GM18951 (cell line): ENCODE measurements around the gene PDE4B.
"Not testable (repeated sequence)": the region's sequence is repeated elsewhere in the genome, so short reads cannot be mapped to it uniquely, and the experiment has no call there.

Experiments used
- POLR2A ChIP-seq: IDR thresholded peaks from 4 replicates; pipeline ENCODE4 v1.6.1; 2011; ENCODE audit warnings: mild to moderate bottlenecking; ENCODE audit not compliant: insufficient read length, insufficient read depth; ENCODE audit errors: extremely low read depth
- in situ Hi-C: fragments of 300-500 bp; cut with MboI; formaldehyde crosslinking; loops from one replicate; pipeline ENCODE4 v1.12.0; 2022; ENCODE audit warnings: low sequenced_read_pairs, mixed read lengths, inconsistent platforms; ENCODE audit not compliant: unreplicated experiment

The PDE4B gene

GRCh38 chr1:66303646-66304045, 511.0 kb downstream of the PDE4B start:
- no peak for TF ChIP-seq POLR2A
- in situ Hi-C loops, result no loop called here

- in situ Hi-C loops, result no loop called here
- TF ChIP-seq POLR2A, result no peak
Measured at GRCh38 chr1:66304128-66304527, 511.4 kb downstream of the PDE4B start.

DNA sequence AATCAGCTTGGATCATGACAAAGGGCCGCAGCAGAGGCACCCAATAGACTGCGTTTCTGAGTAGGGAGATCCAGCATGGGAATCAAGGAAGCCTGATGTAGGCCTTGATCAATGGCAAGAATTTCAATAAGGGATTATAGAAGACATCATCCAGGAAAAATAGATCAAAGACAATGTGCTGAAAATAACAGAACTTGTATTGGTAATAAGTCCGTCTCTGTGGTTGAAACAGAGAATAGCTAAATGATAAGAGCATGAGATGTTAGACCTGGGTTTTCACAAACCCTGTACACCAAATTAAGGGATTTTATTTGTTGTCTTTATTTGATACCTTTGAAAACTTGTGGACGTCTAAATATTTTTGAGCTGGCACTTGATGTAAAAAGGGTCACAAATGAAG, 513.2 kb downstream of the PDE4B start:
- no peak for TF ChIP-seq POLR2A
- in situ Hi-C loops, result no loop called here

DNA sequence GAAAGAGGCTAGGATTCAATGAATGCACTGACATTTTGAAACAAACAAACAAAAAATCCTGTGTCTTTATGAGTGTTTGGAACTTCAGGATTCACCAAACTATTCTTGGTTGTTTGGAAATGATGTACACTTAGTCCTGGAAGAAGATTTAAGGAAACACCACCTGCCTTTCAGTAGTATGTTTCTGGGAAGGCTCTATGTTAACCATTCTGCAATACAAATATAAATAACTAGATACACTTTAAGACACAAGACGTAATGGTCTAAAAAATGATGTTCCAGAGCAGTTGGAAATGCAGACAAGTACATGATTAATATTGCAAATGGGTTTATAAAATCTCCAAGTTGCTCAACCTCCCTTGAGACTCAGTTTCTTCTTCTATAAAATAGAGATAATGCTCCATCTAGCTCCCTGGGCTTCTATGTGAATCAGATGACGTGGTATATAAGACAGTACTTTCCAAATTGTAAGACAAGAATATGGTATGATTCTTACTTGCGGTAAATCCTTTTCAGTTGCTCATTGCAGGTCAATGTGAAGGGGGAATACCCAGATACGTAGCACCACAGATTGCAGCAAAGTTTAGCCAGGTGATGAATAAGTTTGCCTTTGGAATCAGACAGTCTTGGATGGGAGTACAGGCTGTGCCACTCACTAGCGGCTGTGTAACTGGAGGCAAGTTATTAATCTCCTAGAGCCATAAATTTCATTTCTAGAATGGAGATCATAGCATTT, 516.5 kb downstream of the PDE4B start:
- in situ Hi-C loops, result no loop called here
- no peak for TF ChIP-seq POLR2A

DNA sequence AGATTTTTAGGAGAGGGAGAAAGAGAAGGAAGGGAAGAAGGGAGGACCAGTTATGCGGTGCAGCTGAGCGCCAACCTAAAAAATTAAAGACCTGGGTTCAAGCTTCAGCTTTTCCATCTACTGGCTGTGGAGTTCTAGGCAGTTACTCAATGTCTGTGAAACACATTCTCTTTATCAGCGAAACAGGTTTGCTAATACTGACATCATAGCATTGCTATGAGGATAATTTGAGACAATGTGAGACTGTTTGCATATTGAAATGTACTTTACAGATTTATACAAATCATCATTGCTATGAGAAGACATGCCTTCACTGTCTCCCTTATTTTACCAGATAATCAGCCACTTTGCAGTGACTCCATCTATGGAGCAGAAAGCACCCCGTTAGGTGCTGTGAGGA, 518.4 kb downstream of the PDE4B start:
- no peak for TF ChIP-seq POLR2A
- in situ Hi-C loops, result no loop called here

DNA sequence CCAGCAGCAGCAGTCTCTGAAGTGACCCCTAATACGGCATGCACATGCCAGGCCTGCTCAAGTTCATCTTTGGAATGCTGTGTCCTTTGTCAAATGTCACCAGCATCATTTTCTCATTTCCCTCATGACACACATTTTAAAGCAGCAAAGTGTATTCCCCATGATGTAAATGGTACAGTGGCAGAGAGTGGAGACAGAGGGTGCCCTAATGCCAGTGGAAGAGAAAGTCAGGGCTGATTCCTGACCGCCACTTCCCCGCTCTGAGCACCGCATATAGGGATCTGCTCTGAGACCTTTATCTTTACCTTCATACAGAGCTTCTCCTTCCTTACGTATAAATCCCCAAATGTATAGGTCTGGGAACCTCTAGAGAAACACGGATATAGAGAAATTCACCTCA, 518.9 kb downstream of the PDE4B start:
- in situ Hi-C loops, result no loop called here
- no peak for TF ChIP-seq POLR2A

GRCh38 chr1:66312271-66312990, 519.7 kb downstream of the PDE4B start:
- in situ Hi-C loops, result no loop called here
- no peak for TF ChIP-seq POLR2A

- no peak for TF ChIP-seq POLR2A
- in situ Hi-C loops, result no loop called here
Measured at GRCh38 chr1:66313429-66313828, 520.7 kb downstream of the PDE4B start.

DNA sequence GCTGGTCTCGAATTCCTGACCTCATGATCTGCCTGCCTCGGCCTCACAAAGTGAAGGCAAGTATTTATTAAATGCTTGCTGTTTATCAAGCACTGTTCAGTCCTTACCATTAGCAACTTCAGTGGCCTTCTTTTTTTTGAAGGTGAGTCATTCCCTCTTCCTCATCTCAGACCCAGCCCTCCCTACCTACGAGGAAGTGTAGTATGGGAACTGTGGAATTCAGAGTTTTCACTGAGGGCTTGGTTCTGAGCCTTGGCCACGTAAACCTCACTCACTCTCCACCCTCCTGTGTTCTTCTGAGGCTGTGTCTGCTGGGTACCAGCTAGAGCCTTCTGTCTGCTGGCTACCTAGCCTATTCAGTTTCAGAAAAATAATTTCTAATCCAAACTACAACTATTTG, 523.0 kb downstream of the PDE4B start:
- in situ Hi-C loops, result no loop called here
- TF ChIP-seq POLR2A, result no peak

GRCh38 chr1:66316464-66317247, 524.0 kb downstream of the PDE4B start:
- in situ Hi-C loops, result no loop called here
- TF ChIP-seq POLR2A, result no peak

- no peak for TF ChIP-seq POLR2A
- in situ Hi-C loops, result no loop called here
Measured at GRCh38 chr1:66317248-66317515, 524.5 kb downstream of the PDE4B start.

DNA sequence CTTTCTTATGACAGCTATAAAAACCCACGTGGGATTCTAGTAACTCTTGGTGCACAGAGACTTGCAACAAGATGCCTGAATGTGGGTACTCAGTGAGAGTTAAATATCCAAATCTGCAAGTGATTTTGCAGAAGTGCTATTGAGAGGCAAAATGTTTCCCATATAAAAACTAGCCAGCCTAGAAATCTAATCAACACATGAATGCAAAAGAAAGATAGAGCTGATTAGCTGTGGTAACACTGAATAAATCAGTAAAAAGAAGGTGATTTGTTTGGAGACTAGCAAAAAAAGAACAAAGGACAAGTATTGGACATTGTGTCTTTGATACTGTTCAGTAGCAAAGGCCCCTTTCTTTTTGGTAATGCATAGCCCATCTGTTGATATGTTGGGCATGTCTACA, 527.5 kb downstream of the PDE4B start:
- in situ Hi-C loops, result no loop called here
- TF ChIP-seq POLR2A, result no peak

- in situ Hi-C loops, result not testable (repeated sequence)
Measured at GRCh38 chr1:66322462-66322861, 529.8 kb downstream of the PDE4B start.
